Cerebellar nuclear complex (tissue), 1 donor: ENCODE results near the gene RHOG.
"Not testable (repeated sequence)": the region's sequence is repeated elsewhere in the genome, so short reads cannot be mapped to it uniquely, and the experiment has no call there.

ENCODE experiments used
- DNase-seq, 2 experiments: peaks; one replicate each; lab custom pipeline; 2025; lab: John Stamatoyannopoulos, UW

Gene RHOG

DNA sequence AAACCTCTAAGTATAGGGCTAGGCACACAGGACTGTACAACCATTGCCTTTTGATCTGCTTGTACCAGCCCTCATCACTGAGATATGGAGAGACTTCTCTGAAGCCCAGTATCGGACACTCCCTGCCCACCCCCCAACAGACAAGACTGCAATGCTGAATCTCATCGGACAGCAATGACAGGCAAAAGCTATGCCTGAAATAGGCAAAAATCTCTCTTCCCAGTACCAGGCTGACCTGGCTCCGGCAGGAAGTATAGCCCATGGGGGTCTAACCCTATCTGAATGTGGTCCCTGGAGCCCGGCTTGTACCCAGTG, 6.5 kb downstream of the RHOG start:
- DNase-seq = no peak

DNA sequence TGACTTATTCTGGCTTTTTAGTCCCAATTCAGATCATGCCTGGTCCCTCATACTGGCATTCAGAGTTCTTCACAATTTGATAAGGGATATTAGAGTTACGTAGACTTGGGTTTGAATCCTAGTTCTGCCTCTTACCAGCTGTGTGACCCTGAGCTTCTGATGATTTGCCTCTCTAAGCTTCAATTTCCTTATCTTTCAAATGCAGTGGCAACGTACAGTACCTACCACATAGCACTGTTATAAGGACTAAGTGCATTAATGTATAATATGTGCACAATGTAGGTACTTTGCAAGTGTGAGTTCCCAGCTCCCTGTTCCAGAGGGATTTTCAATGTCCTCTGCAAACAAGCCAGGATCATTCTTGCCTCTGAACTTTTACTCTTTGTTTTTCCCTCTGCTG, 7.3 kb downstream of the RHOG start:
- no peak for DNase-seq

DNA sequence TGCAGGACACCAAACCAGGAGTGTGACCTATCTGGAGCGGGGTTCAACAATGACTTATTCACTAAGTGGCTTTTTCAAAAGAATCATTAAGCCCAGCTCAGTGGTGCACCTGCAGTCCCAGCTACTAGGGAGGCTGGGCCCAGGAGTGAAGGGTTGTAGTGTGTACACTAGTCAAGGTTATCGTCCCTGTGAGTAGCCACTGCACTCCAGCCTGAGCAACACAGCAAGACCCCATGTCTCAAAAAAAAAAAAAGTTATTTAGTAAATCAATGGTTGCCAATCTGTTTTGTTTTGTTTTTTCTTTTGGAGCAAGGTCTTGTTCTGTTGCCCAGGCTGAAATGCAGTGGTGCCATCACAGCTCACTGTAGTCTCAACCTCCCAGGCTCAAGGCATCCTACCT, 7.9 kb downstream of the RHOG start:
- DNase-seq = no peak

DNA sequence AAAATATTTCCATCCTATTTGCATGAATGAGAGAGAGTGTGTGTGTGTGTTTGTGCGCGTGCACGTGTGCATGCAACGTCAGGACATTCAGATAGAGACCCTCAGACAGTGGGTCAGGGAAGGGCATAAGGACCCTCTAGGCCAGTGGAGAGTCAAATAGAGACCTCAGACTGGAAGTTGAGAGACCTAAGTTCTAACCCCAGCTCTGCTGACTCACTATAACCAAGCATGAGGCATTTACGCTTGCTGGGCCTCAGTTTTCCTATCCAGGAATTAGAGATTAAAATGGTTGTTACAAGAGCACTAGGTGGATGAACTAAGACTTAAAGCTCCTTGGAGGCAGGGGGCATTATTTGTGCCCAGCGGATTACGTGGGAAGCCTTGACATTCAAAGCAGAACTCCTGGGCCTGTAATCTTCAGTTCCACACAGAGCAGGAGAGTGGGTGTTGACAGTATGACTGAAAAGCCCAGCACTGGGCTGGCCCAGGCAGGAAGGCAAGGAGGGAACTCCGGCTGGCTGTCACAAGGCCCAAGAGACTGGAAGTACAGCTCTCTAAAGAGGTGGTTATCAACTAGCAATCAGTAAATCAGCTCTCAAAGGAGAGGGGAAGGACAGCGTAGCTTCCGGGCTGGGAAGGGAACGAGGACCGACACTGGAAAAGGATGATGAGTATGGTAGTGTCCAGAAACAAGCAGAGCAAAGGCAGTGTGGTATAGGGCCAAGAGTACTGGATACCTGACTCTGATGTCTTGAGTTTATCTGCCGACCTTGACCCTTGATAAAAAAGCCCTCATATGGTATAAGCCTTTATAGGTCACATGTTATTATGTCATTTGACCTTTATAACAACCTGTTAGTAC, 9.2 kb downstream of the RHOG start:
- DNase-seq = no peak

DNA sequence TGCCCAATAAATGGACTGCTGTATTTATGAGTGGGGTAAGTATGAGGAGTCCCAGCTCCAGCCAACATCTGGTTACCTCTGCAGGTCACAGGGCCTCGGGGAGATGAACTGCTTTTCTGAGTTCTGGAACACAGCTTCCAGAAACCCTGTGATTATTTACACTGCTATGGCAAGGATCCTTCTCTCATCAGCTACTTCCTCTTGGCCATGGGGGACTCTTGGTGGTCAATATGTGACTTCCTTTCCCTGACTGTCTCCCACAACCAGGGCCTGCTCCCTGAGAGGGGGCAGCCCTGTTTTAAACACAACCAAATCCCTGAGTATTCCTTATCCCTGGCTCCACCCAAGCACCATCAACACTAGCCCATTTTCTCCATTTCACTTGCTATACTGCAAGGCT, 10.0 kb downstream of the RHOG start:
- no peak for DNase-seq

DNA sequence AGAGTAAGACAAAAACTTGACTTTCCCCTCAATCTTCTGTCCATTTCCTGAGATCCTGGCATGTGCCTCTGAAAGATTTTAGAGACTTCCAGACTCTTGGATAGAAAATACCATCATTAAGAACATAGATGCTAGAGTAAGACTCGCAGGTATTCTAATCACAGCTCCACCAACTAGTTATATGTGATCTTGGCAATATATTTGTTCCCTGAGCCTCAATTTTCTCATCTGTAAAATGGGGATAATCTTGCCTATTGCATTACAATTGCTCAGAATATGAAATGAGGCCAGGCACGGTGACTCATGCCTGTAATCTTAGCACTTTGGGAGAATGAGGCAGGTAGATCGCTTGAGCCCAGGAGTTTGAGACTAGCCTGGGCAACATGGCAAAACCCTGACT, 10.7 kb downstream of the RHOG start:
- DNase-seq = no peak

DNA sequence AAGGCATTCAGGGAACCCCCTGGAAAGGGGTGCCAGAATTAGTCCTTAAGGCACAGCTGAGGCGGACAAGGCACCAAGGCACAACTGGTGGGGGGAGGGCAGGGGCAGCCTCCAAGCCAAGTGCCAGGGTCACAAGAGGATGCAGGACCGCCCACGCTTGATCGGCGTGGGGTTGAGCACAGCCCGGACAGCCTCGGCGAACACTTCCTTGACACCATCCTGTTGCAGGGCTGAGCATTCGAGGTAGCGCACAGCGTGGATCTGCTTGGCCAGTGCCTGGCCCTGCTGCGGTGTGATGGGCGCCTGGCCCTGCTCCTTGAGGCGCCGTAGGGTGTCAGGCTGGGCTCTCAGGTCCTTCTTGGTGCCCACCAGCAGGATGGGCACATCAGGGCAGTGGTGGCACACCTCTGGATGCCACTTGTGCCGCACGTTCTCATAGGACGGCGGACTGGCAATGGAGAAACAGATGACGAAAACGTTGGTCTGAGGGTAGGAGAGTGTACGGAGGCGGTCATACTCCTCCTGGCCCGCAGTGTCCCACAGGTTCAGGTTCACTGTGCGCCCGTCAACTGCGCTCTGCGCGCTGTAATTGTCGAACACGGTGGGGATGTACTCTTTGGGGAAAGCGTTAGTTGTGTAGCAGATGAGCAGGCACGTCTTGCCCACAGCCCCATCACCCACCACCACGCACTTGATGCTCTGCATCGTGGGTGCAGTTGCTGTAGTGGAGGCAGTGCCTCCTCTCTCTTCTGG, 13.1 kb downstream of the RHOG start:
- DNase-seq = no peak

DNA sequence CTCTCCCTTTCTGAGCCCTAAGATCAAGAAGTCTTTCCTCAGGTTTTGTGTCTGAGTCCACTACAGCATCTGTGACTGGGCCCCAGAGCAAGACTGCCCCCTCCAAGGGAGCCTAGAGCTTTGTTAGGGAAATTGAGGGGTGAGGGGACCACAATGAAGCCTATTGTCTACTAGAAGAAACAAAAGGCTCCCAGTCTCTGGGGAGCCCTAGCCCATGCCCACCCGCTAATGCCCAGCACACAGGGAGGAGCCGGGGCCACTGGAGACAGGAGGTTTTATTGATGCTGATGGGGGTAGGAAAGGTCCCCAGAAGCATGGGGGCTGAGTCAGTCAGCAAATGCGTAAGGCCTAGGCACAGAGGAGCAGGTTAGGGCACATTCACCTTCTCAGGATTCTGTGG, 14.0 kb downstream of the RHOG start:
- no peak for DNase-seq

DNA sequence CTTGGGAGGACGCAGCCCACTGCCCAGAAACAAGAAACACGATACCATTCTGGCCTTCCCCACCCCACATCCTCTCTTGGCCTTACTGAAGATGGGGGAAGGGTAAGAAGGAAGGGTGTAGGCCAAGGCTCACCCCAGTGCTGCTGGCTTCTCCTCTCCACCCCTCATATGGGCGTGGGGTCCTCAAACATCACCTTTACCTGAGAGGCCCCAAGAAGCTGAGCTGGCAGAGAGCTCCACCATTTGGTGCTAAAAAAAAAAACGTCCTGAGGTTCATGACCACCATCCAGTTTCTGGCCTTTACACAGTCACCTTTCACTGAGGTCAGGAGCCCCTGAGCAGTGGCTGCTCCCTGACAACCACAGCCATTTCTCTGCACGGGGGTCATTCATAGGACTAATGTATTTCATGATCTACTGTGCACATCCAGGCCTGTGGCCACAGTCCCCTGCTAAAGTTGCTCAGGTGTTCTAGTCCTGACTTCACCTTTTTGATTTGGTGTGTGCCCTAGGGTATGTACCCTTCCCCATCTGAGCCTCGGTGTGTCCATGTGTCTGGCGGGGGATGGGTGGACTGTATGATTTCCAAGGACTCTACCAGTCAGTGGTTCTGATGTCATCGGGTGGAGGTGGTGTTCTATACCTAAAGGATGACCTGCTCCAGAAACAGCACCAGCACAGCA, 15.1 kb downstream of the RHOG start:
- no peak for DNase-seq

DNA sequence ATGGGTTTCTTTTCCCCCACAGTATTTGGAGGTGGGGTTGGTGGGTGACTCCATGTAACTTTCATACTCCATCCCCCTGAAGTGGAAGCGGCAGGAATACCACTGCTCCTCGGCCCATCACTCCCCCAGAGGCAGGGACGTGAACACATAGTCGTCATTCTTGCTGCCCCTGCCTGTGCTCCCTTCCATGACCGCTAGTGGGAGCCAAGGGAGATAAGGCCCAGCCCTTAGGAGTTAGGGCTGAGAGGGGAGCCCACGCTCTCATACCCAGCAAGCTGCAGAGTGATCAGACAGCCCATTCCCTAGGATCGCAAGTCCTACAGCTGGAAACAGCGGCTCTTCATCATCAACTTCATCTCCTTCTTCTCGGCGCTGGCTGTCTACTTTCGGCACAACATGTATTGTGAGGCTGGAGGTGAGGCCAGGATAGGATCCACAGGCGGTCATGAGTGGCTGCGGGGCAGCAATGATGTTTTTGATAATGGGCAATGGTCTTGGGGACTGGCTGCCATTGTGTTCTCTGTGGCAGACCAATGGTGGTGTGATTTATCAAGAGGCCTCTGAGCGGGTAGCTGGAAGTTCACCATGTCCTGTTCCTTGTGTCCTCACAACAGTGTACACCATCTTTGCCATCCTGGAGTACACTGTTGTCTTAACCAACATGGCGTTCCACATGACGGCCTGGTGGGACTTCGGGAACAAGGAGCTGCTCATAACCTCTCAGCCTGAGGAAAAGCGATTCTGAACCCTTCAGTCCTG, 15.9 kb downstream of the RHOG start:
- DNase-seq = no peak

DNA sequence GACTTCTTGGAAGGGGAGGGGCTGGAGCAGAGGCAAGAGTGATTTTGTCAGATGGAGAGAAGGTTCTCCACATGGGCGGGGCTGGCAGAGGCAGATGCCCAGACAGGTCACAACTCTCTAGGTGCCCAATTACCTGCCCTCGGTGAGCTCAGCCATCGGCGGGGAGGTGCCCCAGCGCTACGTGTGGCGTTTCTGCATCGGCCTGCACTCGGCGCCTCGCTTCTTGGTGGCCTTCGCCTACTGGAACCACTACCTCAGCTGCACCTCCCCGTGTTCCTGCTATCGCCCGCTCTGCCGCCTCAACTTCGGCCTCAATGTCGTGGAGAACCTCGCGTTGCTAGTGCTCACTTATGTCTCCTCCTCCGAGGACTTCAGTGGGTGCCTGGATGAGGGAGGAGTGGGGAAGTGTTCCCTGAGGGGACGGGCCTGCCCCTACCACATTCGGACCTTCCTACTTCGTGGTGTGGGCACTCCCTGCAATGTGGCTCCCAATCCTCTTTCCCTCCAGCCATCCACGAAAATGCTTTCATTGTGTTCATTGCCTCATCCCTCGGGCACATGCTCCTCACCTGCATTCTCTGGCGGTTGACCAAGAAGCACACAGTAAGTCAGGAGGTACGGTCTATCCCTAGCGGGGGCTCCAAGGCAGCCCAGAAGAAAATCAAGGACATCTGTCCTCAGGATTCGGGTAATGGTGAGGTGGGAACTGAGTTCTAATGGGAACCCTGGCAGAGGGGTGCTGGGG, 16.8 kb downstream of the RHOG start:
- DNase-seq = no peak

DNA sequence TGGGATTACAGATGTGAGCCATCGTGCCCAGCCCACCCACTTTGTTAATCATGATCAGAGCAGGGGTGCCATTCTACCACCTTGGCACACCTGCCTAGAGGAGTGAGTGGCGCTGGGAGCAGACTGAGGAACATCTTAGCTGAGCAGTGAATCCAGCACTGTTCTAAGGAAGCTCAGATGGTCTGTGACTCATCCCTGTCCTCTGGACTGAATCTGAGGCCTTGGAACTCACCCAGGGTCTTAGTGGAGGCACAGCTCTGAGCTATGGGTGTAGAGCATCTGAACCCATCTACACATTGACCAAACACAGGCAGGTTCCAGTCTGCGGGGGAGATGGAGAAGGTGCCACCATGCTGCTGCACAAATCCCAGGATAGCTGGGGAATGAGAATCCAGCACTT, 17.5 kb downstream of the RHOG start:
- DNase-seq = no peak

DNA sequence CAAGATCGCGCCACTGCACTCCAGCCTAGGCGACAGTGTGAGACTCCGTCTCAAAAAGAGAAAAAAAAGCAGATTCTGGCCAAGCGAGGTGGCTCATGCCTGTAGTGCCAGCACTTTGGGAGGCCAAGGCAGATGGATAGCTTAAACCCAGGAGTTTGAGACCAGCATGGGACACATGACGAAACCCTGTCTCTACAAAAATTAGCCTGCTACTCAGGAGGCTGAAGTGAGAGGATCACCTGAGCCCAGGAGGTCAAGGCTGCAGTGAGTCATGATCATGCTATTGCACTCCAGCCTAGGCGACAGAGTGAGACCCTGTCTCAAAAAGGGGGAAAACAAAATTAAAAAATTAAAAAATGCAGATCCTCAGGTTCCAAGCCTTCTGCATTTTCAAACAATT, 18.4 kb downstream of the RHOG start:
- DNase-seq = no peak

DNA sequence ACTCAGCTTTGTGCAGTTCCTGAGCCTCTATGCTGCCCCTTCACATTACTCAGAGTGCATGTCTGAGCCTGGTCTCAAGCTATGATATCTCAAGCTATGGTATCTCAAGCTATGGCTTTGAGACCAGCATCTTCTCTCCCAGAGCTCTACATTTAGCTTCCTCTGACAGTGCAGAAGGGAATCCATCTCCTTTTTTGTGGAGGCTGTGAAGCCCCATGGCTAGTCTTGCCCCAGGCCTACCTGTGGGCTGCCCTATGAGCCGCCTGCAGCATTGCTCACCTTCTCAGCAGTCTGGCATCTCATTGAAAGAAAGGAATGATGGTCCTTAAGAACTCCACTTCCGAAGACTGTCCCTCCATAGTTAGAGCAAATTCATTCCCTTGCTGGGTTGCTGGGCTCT, 19.8 kb downstream of the RHOG start:
- no peak for DNase-seq

DNA sequence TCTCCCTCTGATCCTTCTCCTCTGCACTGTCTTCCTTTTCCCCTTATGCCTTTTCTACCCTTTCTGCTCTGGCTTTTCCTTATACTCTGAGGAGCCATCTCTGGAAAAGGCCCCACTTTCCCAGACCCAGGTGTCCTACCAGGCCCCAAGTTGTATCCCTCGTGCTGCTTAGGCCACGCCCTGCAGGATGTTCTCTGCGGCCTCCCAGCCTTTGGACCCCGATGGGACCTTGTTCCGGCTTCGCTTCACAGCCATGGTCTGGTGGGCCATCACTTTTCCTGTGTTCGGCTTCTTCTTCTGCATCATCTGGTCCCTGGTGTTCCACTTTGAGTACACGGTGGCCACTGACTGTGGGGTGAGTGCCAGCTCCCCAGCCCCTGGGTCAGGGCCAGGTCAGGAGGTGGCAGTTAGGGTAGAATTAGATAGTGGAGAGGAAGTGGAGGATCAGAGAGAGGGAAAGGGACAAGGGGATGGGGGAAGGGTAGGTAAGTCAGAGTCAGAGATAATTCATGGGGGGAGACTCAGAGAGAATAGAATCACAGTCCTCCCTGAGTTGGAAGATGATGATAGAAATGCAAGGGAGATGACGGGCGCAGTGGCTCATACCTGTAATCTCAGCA, 23.5 kb downstream of the RHOG start:
- no peak for DNase-seq

DNA sequence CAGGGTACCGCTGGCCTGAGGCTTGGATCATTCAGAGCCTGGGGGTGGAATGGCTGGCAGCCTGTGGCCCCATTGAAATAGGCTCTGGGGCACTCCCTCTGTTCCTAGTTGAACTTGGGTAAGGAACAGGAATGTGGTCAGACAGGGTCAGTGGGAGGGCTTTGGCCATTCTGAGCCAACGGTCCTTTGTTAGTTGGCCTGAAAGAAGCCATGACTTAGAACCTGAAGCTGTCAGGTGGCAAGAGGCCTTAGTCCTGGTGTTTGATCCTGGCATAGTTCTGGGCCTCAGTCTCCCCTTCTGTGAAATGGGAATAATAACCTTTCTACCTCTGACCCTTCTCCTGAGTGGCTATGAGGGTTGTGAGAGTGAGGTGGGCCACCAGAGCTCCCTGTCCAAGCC, 24.1 kb downstream of the RHOG start:
- no peak for DNase-seq

DNA sequence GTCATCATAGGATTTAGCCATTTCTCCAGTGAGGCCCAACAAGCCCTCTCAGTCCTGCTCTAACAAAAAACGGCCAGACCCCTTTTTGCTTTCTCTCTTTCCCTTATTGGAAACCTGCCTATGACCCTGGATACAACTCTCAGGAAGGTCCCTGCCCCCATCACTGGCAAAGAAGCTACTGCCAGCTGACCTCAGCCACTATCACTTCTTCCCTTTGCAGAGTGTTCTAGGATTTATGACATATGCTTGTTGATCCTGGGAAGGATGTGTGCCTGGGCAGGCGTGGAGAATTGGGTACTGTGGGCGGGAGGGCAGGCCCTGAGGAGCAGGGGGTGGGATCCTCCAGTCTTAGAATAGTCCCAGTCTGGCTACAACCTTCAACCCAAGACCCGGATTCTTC, 24.9 kb downstream of the RHOG start:
- no peak for DNase-seq

DNA sequence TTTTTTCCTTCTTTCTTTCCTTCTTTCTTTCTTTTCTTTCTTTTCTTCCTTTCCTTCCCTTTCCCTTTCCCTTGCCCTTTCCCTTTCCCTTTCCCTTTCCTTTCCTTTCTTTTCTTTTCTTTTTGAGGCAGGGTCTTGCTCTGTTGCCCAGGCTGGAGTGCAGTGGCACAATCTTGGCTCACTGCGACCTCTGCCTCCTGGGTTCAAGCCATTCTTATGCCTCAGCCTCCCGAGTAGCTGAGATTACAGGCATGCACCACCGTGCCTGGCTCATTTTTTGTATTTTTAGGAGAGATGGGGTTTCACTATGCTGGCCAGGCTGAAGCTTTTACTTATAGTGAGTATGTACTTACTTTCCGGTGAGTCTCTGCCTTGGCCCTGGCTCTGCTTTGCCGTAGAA, 25.9 kb downstream of the RHOG start:
- DNase-seq = not testable (repeated sequence)

DNA sequence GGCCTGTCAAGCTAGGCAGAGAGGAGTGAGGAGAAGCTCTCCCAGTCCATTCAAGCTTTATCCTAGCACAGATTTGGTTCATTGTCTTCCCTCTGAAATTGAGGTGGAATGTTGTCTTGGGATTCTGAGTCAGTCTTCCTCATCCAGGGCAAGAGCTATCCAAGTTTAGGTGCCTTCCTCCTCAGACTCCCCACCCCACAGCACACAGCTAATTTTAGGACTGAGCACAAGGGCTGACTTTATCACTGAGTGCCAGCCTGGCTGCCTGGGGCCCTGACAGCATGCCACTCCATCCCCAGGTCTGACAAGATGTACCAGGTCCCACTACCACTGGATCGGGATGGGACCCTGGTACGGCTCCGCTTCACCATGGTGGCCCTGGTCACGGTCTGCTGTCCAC, 29.8 kb downstream of the RHOG start:
- DNase-seq = no peak

DNA sequence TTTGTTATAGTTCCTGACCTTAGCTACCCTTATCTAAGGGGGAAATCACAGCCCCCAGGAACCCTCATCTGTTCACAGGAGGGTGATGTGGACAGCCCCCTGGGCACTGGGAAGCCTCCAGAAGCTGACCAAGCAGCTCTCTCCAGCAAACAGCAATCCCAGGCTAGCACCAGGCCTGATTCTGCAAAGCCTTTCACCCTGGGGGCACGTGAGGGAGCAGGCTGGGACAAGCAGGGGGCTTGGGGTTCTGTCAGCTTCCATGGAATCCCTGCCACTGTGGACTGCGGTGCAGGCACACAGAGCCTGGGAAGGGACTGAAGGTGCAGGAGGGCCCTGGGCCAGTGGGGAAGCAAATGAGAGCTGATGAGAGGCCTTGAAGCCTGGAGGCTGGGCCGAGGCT, 30.3 kb downstream of the RHOG start:
- DNase-seq = no peak

DNA sequence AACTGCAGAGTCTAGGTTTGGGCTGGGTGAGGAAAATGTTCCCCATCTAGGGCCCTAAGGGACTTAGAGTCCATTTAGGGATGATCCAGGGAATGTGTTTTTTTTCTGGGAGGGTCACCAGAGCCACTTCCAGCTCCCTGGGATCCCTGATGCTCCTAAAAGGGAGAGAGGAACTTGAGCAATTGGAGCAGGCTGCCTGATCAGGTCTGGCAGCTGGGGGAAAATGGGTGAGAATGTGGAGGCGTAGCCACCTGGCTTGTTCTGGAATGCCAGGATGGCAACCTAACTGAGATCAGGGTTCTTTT, 31.2 kb downstream of the RHOG start:
- DNase-seq = no peak
